NB4 (cell line): ENCODE measurements around the gene PIP5K1C.
"Not testable (repeated sequence)": the region's sequence is repeated elsewhere in the genome, so short reads cannot be mapped to it uniquely, and the experiment has no call there.

Experiments used
- DNase-seq: peaks from one replicate; pipeline ENCODE4 v3.0.0; 2010; ENCODE audit warnings: low read depth
- H3K4me3 ChIP-seq: one replicate; pipeline ENCODE4 v1.5.1; 2011; ENCODE audit warnings: mild to moderate bottlenecking, low read depth, low read length, moderate library complexity
- MYC ChIP-seq: IDR thresholded peaks from 2 replicates; pipeline ENCODE4 v1.6.1; 2011; ENCODE audit warnings: low read depth, low read length
- POLR2A ChIP-seq: IDR thresholded peaks from 2 replicates; pipeline ENCODE4 v1.6.1; 2011; ENCODE audit warnings: mild to moderate bottlenecking; ENCODE audit not compliant: insufficient read length; ENCODE audit errors: extremely low read depth
- TF ChIP-seq, protein P1 (sequence below): IDR thresholded peaks from one replicate; pipeline ENCODE4 v1.5.1; 2012; ENCODE audit warnings: low read depth, low read length
- TF ChIP-seq, protein P2 (sequence below): IDR thresholded peaks from 2 replicates; pipeline ENCODE4 v1.6.1; 2011; ENCODE audit warnings: low read depth, low read length

PIP5K1C gene

DNA sequence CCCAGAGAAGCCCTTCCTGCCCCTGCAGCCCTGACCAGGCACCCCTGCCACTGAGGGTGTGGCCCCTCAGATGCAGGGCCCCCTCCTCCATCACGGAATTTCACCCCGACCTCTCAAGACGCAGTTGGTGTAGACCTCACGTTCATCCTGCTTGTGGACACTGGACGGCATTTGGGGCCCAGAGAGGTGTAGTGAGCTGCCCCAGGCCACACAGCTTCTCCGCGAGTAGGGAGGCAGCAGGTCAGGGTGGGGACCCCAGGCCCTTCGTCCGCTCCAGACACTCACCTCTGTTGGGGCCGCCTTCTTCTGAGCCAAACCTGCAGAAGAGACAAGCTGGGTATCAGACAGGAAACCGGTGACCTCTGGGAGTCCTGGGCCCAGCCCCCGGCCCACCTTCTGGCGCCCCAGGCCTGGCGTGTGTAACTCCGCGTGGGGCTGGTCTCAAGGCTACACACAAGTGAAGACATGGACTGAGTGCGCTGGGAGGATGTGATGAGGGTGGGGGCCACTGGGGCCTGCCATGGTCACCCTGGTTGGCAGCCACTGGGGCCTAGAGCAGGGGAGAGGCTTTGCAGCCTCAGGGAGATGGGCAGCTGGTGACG lies 33.1 kb downstream of the PIP5K1C start:
- H3K4me3 ChIP-seq = no peak overlapping the region
- TF ChIP-seq, protein P1, sequence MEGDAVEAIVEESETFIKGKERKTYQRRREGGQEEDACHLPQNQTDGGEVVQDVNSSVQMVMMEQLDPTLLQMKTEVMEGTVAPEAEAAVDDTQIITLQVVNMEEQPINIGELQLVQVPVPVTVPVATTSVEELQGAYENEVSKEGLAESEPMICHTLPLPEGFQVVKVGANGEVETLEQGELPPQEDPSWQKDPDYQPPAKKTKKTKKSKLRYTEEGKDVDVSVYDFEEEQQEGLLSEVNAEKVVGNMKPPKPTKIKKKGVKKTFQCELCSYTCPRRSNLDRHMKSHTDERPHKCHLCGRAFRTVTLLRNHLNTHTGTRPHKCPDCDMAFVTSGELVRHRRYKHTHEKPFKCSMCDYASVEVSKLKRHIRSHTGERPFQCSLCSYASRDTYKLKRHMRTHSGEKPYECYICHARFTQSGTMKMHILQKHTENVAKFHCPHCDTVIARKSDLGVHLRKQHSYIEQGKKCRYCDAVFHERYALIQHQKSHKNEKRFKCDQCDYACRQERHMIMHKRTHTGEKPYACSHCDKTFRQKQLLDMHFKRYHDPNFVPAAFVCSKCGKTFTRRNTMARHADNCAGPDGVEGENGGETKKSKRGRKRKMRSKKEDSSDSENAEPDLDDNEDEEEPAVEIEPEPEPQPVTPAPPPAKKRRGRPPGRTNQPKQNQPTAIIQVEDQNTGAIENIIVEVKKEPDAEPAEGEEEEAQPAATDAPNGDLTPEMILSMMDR = no peak
- TF ChIP-seq, protein P2, sequence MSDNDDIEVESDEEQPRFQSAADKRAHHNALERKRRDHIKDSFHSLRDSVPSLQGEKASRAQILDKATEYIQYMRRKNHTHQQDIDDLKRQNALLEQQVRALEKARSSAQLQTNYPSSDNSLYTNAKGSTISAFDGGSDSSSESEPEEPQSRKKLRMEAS = no peak
- TF ChIP-seq MYC (no peak), POLR2A (no peak)
- no peak for DNase-seq

DNA sequence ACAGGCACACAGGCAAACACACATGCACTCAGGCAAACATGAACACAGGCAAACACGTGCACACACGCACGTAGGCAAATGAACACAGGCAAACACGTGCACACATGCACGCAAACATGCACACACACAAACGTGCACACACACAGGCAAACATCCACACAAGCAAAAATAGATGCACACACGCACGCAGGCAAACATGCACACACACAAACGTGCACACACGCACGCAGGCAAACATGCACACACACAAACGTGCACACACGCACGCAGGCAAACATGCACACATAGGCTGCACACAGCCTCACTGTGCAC lies 33.8 kb downstream of the PIP5K1C start:
- not testable (repeated sequence) for DNase-seq, H3K4me3 ChIP-seq

- DNase-seq = peak; percentile 34
- TF ChIP-seq POLR2A = no peak
- TF ChIP-seq, protein P1 = peak; percentile 48
- no peak overlapping the region for H3K4me3 ChIP-seq
Observed at GRCh38 chr19:3665681-3666544, 34.4 kb downstream of the PIP5K1C start.

GRCh38 chr19:3664879-3665642 lies 35.2 kb downstream of the PIP5K1C start:
- TF ChIP-seq MYC (no peak), POLR2A (no peak)
- TF ChIP-seq, protein P1 = no peak
- TF ChIP-seq, protein P2 = no peak
- DNase-seq = no peak
- no peak overlapping the region for H3K4me3 ChIP-seq

- no peak for DNase-seq
- TF ChIP-seq POLR2A = no peak
- TF ChIP-seq, protein P2 = no peak
- no peak for TF ChIP-seq MYC
- TF ChIP-seq, protein P1 = no peak
- H3K4me3 ChIP-seq = no peak overlapping the region
Observed at GRCh38 chr19:3663838-3664237, 36.4 kb downstream of the PIP5K1C start.

GRCh38 chr19:3661284-3662238 lies 38.7 kb downstream of the PIP5K1C start:
- TF ChIP-seq, protein P1 = no peak
- TF ChIP-seq, protein P2 = no peak
- no peak for TF ChIP-seq MYC
- no peak overlapping the region for H3K4me3 ChIP-seq
- no peak for DNase-seq
